Gastroesophageal sphincter (tissue), 4 donors: ENCODE results near the gene CDH4. TPM values are rescaled to one million over a fixed set of nuclear protein-coding genes. Genes with fewer than 3 reads are reported as not detected.

ENCODE experiments used
- ATAC-seq: fragments of 150-250 bp; one replicate; pipeline ENCODE4 v1.9.1; 2016; ENCODE audit warnings: mild to moderate bottlenecking, moderate library complexity
- H3K27ac ChIP-seq, 4 donors: fragments of 200-600 bp; sonication (generic) in 3 of 4; 1 replicate in 3 of 4; 2 replicates in 1 of 4; pipeline ENCODE4 v1.5.1; 2016 to 2019
- H3K27me3 ChIP-seq: fragments of 200-600 bp; sonication (generic); one replicate; pipeline ENCODE4 v1.5.1; 2019
- H3K36me3 ChIP-seq, 2 donors: fragments of 200-600 bp; sonication (generic); one replicate each; pipeline ENCODE4 v1.5.1; 2019; ENCODE audit warnings: control low read depth in 1 of 2
- H3K4me1 ChIP-seq, 3 donors: fragments of 200-600 bp; sonication (generic); 1 replicate in 2 of 3; 2 replicates in 1 of 3; pipeline ENCODE4 v1.5.1; 2016 to 2019; ENCODE audit warnings: control low read depth in 2 of 3
- H3K4me3 ChIP-seq, 2 donors: fragments of 200-600 bp; sonication (generic); one replicate each; pipeline ENCODE4 v1.5.1; 2019; ENCODE audit warnings: mild to moderate bottlenecking in 1 of 2, moderate library complexity in 1 of 2
- H3K9me3 ChIP-seq, 3 donors: fragments of 200-600 bp; sonication (generic); one replicate each; pipeline ENCODE4 v1.5.1; 2017 to 2019; ENCODE audit warnings: control low read depth in 2 of 3
- EP300 ChIP-seq: sonication (generic); formaldehyde crosslinking; IDR thresholded peaks from one replicate; pipeline ENCODE4 v1.6.1; 2017; ENCODE audit warnings: antibody characterized with exemption, mild to moderate bottlenecking
- POLR2A ChIP-seq, 2 donors: fragments of 450-650 bp; IDR thresholded peaks; one replicate each; pipeline ENCODE4 v1.6.1; 2017; ENCODE audit warnings: antibody characterized with exemption in 2 of 2, mild to moderate bottlenecking in 2 of 2, moderate library complexity in 1 of 2
- POLR2AphosphoS5 ChIP-seq: sonication (generic); formaldehyde crosslinking; IDR thresholded peaks from one replicate; pipeline ENCODE4 v1.6.1; 2017; ENCODE audit warnings: antibody characterized with exemption
- WGBS, 2 donors: methylation state at CpG; one replicate each; pipeline ENCODE4 v1.1.5; 2018; ENCODE audit warnings: low coverage in 1 of 2; 5-methylcytosine and 5-hydroxymethylcytosine counted together
- total RNA-seq, 4 donors: library from RNA; depleted of rRNA; stranded (reverse); fragments of >200 nt; gene quantifications; one replicate each; pipeline ENCODE4 v1.1.0, GENCODE V29; 2016
- TF ChIP-seq, protein P1 (sequence below), 4 experiments: fragments of 200-600 bp in 2 of 4; fragments of 450-650 bp in 2 of 4; sonication (generic) in 1 of 4; IDR thresholded peaks; one replicate each; pipeline ENCODE4 v1.5.1; 2017 to 2019; ENCODE audit warnings: antibody characterized with exemption in 4 of 4, mild to moderate bottlenecking in 2 of 4, moderate library complexity in 2 of 4

The CDH4 gene
- total RNA-seq, 4 donors from 2014 or later: under 0.01 to 1.5 (median 0.42) TPM; not detected in 1

DNA sequence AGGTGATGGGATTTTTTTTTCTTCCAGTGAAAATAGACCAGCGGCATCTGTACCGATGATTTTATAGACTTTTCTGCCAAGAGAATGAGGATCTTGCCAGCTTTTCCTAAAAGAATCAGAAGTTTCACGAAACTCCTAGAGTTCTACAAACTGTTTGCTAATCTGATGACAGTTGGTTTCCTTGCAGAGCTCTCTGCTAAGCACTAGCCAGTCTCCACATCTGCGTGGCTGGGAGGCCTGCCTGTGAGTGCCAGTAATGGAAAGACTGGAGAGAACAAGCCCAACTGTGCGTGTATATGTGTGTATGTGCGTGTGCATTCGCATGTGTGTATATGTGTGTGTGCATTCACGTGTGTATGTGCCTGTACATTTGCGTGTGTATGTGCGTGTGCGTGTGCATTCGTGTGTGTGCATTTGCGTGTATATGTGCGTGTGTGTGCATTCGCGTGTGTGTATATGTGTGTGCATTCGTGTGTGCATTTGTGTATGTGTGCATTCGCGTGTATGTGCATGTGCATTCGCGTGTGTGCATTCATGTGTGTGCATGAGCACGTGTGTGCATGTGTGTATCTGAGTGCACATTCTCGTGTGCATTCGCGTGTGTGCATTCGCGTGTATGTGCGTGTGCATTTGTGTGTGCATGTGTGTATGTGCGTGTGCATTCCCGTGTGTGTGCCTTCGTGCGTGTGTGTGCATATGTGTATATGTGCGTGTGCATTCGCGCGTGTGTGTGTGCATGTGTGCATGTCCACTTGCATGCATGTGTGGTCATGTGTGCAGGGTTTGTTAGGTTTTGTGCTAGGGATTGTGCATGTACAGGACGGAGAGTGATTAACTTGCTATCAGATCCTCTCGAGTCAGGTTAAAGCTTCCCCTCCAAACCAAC, 434.2 kb downstream of the CDH4 start:
- Histone ChIP-seq H3K4me3 (no peak overlapping the region), H3K4me1 (no peaks in the 10 kb centered on the region), H3K36me3 (no peaks in the 10 kb centered on the region), H3K9me3 (no peaks in the 10 kb centered on the region), H3K27me3 (peaks cover 84% of the 10 kb centered on the region), H3K27ac (no peak overlapping the region)
- no peak for ATAC-seq
- WGBS, 2 donors: 77 to 86% methylated on average over 20 to 34 of the region's 38 CpGs
- TF ChIP-seq, protein P1, sequence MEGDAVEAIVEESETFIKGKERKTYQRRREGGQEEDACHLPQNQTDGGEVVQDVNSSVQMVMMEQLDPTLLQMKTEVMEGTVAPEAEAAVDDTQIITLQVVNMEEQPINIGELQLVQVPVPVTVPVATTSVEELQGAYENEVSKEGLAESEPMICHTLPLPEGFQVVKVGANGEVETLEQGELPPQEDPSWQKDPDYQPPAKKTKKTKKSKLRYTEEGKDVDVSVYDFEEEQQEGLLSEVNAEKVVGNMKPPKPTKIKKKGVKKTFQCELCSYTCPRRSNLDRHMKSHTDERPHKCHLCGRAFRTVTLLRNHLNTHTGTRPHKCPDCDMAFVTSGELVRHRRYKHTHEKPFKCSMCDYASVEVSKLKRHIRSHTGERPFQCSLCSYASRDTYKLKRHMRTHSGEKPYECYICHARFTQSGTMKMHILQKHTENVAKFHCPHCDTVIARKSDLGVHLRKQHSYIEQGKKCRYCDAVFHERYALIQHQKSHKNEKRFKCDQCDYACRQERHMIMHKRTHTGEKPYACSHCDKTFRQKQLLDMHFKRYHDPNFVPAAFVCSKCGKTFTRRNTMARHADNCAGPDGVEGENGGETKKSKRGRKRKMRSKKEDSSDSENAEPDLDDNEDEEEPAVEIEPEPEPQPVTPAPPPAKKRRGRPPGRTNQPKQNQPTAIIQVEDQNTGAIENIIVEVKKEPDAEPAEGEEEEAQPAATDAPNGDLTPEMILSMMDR (IDR thresholded peaks at IDR 0.05): no peak
- TF ChIP-seq EP300: no peak
- TF ChIP-seq POLR2A (IDR thresholded peaks at IDR 0.05): no peak
- no peak for TF ChIP-seq POLR2AphosphoS5

DNA sequence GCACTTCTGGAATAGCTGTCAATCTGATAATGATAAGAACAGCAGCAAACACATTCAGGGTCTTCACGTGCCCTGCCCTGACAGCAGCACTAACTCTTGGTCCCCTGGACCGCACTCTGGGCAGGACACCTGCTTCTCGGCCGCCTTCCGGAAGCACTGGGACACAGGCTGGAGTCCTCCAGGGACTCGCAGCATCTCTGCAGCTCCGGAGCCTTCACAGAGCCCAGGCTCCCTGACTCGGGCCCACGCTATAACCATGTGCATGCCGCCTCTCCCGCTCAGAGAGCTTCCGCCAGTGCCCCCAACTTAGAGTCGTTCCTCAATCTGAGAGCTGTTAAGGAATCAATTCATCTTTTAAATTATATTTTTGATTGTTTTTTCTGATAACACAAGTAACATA, 436.4 kb downstream of the CDH4 start:
- no peaks in the 10 kb centered on the region for H3K36me3 ChIP-seq
- 85 to 90% methylated on average over 6 to 9 of the region's 13 CpGs for WGBS, 2 donors
- no peak for ATAC-seq
- H3K4me3 ChIP-seq: no peak overlapping the region
- H3K9me3 ChIP-seq: no peaks in the 10 kb centered on the region
- TF ChIP-seq, protein P1 (IDR thresholded peaks at IDR 0.05): no peak
- TF ChIP-seq EP300: no peak
- TF ChIP-seq POLR2A (IDR thresholded peaks at IDR 0.05): no peak
- no peak for TF ChIP-seq POLR2AphosphoS5
- peaks cover 76% of the 10 kb centered on the region for H3K27me3 ChIP-seq
- H3K27ac ChIP-seq: no peak overlapping the region
- no peaks in the 10 kb centered on the region for H3K4me1 ChIP-seq

DNA sequence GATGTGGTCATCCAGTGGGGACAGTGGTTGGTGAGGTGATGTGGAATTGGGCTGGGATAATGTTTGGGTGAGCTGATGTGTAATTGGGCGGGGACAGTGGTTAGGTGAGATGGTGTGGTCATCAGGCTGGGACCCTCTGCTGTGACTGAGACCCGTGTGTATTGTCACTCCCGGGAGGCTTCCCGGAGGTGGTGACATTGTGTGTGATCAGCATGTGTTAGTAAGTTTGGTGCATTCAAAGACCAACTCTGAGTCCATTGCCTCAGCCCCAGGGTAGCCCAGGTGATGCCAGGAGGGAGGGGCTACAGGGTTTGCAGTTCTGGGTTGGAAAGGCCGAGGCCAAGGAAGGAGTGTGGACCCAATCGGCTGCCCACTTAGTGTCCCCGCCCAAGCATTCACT, 438.1 kb downstream of the CDH4 start:
- no peak overlapping the region for H3K4me3 ChIP-seq

DNA sequence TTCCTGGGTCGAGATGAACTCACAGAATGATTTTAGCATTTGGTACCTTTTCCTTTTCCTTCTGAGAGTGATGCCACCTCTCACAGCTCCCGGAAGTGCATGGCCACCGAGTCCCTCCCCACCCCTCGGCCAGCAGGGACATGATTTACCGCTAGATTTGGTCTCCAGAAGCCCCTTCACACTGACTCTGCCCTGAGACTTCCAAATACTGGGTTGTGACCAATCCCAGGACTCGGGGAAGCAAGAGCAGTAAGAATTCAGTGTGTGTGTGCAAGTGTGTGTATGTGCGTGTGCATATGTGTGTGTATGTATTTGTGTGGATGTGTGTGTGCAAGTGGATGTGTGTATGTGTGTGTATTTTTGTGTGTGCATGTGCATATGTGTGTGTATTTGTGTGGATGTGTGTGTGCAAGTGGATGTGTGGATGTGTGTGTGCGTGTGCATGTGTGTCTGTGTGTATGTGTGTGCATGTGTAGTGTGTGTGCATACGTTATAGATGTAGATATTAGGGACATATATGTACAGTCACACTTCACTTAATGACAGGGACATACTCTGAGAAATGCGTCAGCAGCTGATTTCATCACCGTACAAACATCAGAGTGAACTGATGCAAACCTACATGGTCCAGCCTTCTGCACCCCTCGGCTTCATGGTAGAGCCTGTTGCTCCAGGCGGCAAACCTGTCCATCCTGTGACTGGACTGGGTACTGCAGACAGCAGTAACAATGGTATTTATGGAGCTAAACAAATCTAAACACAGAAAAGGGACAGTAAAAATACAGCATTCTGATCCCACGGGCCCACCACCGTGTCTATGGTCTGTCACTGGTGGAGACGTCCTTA, 439.2 kb downstream of the CDH4 start:
- Histone ChIP-seq H3K9me3 (no peaks in the 10 kb centered on the region), H3K4me3 (no peak overlapping the region), H3K4me1 (no peaks in the 10 kb centered on the region), H3K36me3 (no peaks in the 10 kb centered on the region), H3K27ac (no peak overlapping the region), H3K27me3 (peaks cover 72% of the 10 kb centered on the region)
- 70 to 76% methylated on average over 11 to 12 of the region's 16 CpGs for WGBS, 2 donors
- no peak for ATAC-seq
- TF ChIP-seq POLR2AphosphoS5 (no peak), EP300 (no peak), POLR2A (IDR thresholded peaks at IDR 0.05) (no peak)
- TF ChIP-seq, protein P1 (IDR thresholded peaks at IDR 0.05): no peak

More for the DNA sequence above, 438.1 kb downstream of the CDH4 start:
- TF ChIP-seq EP300 (no peak), POLR2AphosphoS5 (no peak), POLR2A (IDR thresholded peaks at IDR 0.05) (no peak)
- TF ChIP-seq, protein P1 (IDR thresholded peaks at IDR 0.05): no peak
- WGBS, 2 donors: 96 to 100% methylated on average over 2 to 4 of the region's 7 CpGs
- Histone ChIP-seq H3K27me3 (peaks cover 72% of the 10 kb centered on the region), H3K27ac (no peak overlapping the region), H3K4me1 (no peaks in the 10 kb centered on the region), H3K9me3 (no peaks in the 10 kb centered on the region), H3K36me3 (no peaks in the 10 kb centered on the region)
- ATAC-seq: no peak
